ENCODE measurements around the gene NR2F1-AS1. TPM values are rescaled to one million over a fixed set of nuclear protein-coding genes. Genes with fewer than 3 reads are reported as not detected.

Gene NR2F1-AS1
- total RNA-seq, 1 donor from 2014 or later, result 9.5 TPM

GRCh38 chr5:93588352-93589151 lies 7.5 kb upstream of the NR2F1-AS1 start:
- DNase-seq (ENCODE audit: low read depth), result no peak
- H3K27me3 ChIP-seq (ENCODE audit: control insufficient read depth, insufficient read depth, low read length), result no peaks in the 10 kb centered on the region
- TF ChIP-seq CTCF (IDR thresholded peaks at IDR 0.05; ENCODE audit: insufficient read depth, low read length, poor library complexity, severe bottlenecking), result no peak
- peak overlapping the region; percentile 77 for H3K4me3 ChIP-seq (ENCODE audit: low read depth, low read length)
- no peaks in the 10 kb centered on the region for H3K36me3 ChIP-seq (ENCODE audit: control insufficient read depth, insufficient read depth, low read length)

- H3K36me3 ChIP-seq (ENCODE audit: control insufficient read depth, insufficient read depth, low read length), result no peaks in the 10 kb centered on the region
- no peak for DNase-seq (ENCODE audit: low read depth)
- TF ChIP-seq CTCF (IDR thresholded peaks at IDR 0.05; ENCODE audit: insufficient read depth, low read length, poor library complexity, severe bottlenecking), result no peak
- no peaks in the 10 kb centered on the region for H3K27me3 ChIP-seq (ENCODE audit: control insufficient read depth, insufficient read depth, low read length)
- H3K4me3 ChIP-seq (ENCODE audit: low read depth, low read length), result peak overlapping the region; percentile 77
Observed at GRCh38 chr5:93587597-93588351, 6.8 kb upstream of the NR2F1-AS1 start.

GRCh38 chr5:93586736-93587596 lies 5.9 kb upstream of the NR2F1-AS1 start:
- Histone ChIP-seq H3K4me3 (ENCODE audit: low read depth, low read length) (peak overlapping the region; percentile 77), H3K27me3 (ENCODE audit: control insufficient read depth, insufficient read depth, low read length) (no peaks in the 10 kb centered on the region), H3K36me3 (ENCODE audit: control insufficient read depth, insufficient read depth, low read length) (no peaks in the 10 kb centered on the region)
- DNase-seq (ENCODE audit: low read depth), result no peak
- TF ChIP-seq CTCF (IDR thresholded peaks at IDR 0.05; ENCODE audit: insufficient read depth, low read length, poor library complexity, severe bottlenecking), result no peak

GRCh38 chr5:93585767-93586385 lies 4.9 kb upstream of the NR2F1-AS1 start:
- no peaks in the 10 kb centered on the region for H3K27me3 ChIP-seq (ENCODE audit: control insufficient read depth, insufficient read depth, low read length)
- no peaks in the 10 kb centered on the region for H3K36me3 ChIP-seq (ENCODE audit: control insufficient read depth, insufficient read depth, low read length)
- no peak for DNase-seq (ENCODE audit: low read depth)
- peak overlapping the region; percentile 77 for H3K4me3 ChIP-seq (ENCODE audit: low read depth, low read length)
- no peak for TF ChIP-seq CTCF (IDR thresholded peaks at IDR 0.05; ENCODE audit: insufficient read depth, low read length, poor library complexity, severe bottlenecking)

- TF ChIP-seq CTCF (IDR thresholded peaks at IDR 0.05; ENCODE audit: insufficient read depth, low read length, poor library complexity, severe bottlenecking), result no peak
- Histone ChIP-seq H3K4me3 (ENCODE audit: low read depth, low read length) (peak overlapping the region; percentile 77), H3K27me3 (ENCODE audit: control insufficient read depth, insufficient read depth, low read length) (no peaks in the 10 kb centered on the region), H3K36me3 (ENCODE audit: control insufficient read depth, insufficient read depth, low read length) (no peaks in the 10 kb centered on the region)
- DNase-seq (ENCODE audit: low read depth), result no peak
Observed at GRCh38 chr5:93585041-93585766, 4.2 kb upstream of the NR2F1-AS1 start.

Data from kidney epithelial cell (primary cell).